ENCODE data around the gene OAF.

OAF gene

DNA sequence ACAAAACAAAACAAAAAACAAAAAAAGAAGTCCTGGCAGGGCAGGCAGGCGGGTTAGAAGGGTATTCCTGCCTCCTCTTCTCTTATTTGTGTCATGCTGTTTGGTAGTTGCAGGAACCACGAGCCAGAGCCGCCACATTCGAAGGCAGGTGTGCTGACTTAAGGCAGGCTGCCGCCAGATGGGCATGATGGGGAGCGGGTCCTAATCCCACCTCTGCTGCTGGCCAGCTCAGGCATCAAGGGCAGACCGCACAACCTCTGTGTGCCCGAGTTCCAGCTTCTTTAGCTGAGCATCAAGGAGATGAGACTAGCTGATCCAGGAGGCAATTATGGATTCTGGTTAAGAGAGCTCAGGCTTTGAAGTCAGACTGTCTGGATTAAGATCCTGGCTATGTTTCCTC is 12.1 kb downstream of the OAF start:
- TF ChIP-seq, protein P1, sequence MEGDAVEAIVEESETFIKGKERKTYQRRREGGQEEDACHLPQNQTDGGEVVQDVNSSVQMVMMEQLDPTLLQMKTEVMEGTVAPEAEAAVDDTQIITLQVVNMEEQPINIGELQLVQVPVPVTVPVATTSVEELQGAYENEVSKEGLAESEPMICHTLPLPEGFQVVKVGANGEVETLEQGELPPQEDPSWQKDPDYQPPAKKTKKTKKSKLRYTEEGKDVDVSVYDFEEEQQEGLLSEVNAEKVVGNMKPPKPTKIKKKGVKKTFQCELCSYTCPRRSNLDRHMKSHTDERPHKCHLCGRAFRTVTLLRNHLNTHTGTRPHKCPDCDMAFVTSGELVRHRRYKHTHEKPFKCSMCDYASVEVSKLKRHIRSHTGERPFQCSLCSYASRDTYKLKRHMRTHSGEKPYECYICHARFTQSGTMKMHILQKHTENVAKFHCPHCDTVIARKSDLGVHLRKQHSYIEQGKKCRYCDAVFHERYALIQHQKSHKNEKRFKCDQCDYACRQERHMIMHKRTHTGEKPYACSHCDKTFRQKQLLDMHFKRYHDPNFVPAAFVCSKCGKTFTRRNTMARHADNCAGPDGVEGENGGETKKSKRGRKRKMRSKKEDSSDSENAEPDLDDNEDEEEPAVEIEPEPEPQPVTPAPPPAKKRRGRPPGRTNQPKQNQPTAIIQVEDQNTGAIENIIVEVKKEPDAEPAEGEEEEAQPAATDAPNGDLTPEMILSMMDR (conservative IDR thresholded peaks at IDR 0.05; ENCODE audit: low read length): no peak
- DNase-seq (ENCODE audit: low read depth): no peak
- H3K4me3 ChIP-seq (ENCODE audit: low read length): no peak overlapping the region

DNA sequence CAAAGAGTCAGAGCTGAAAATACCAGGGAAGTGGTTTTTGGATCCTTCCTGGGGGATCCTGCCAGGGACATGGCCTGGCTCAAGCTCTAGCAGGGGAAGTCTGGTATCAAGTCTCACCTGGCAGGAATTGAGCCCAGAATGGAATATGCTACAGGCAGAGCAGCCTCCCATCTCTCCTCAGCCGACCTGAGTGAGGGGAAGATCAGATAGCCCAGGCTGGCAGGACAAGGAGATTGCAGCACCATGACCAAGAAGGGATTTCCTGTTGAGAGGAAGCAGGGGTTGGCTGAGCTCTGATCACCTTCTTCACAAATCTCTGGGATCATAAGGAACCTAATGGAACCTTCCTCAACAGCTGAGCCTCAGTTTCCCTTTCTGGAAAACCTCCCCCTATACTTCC is 13.0 kb downstream of the OAF start:
- TF ChIP-seq, protein P1 (conservative IDR thresholded peaks at IDR 0.05; ENCODE audit: low read length): no peak
- DNase-seq (ENCODE audit: low read depth): no peak
- no peak overlapping the region for H3K4me3 ChIP-seq (ENCODE audit: low read length)

DNA sequence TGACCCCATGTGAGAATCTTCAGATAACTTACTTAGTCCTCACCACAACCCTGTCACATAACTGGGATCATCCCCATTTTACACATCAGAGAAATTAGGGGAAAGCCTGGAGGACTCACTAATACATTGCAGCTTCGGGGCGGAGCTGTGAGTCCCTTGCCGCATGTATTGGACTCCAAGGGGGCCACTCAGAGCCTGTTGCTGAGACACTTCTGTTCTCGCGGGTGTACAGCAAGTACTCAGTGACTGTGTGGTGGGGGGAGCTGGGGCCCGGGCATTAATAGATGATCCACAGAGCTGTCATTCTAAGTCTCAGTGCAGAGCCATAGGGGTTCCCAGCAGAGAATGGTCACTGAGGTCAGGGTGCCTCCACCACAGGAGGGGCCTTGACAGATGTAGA is 13.5 kb downstream of the OAF start:
- TF ChIP-seq, protein P1 (conservative IDR thresholded peaks at IDR 0.05; ENCODE audit: low read length): no peak
- no peak overlapping the region for H3K4me3 ChIP-seq (ENCODE audit: low read length)
- DNase-seq (ENCODE audit: low read depth): no peak

DNA sequence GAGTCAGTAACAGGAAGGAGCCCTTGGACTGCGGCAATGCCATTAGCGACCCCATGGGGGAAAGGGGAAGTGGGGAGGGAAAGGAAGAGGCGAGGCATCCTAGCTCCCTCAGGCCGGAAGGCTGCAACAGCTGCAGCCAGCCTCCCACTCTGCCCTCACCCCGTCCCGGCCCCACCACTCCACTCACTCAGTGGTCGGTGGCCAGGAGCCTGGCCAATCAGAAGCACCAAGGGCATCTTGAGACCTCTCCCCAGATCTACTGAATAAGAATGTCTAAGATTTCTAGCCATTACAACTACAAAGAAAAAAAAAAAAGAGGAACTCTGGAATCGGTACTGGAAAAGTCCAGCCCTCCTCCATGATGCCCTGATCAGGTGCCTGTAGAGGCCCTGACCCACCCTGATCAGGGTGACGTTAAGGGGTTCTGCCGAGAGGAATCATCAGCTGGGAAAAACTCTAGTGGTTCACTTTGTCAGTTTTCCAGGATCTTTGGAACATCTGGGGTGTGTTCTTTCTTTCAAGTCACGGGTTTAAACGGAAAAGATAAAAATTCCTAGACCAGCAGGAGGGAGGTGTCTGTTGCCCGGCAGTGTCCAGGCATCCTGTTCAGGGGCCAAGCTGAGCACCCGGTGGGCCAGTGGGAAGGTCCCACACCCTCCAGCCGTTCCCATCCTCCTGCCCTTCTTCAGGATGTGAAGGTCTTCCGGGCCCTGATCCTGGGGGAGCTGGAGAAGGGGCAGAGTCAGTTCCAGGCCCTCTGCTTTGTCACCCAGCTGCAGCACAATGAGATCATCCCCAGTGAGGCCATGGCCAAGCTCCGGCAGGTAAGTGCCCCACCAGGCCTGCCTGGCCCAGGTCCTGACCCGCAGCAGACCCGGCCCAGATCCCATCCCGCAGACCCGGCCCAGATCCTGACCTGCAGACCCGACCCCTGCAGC is 14.4 kb downstream of the OAF start:
- no peak overlapping the region for H3K4me3 ChIP-seq (ENCODE audit: low read length)
- TF ChIP-seq, protein P1 (conservative IDR thresholded peaks at IDR 0.05; ENCODE audit: low read length): no peak
- DNase-seq (ENCODE audit: low read depth): no peak

DNA sequence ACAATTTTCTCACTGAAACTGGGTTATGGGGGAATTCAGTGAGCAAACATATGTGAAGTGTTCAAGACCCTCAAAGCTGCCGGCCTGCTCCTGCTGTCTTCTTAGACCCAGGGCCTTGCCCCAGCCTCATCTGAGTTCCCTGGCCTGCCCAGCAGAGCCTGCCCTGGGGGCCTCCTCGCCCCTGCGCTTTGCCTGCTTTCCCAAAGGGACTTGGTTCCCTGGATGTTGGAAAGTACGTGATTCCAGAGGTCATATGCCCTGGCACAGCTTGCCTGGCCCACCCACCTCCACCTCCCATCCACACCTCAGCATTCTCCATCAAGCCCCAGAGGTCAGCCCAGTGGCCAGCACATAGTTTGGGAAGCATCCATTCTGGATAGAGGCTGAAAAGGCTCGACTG is 15.4 kb downstream of the OAF start:
- TF ChIP-seq, protein P1 (conservative IDR thresholded peaks at IDR 0.05; ENCODE audit: low read length): no peak
- no peak overlapping the region for H3K4me3 ChIP-seq (ENCODE audit: low read length)
- no peak for DNase-seq (ENCODE audit: low read depth)

DNA sequence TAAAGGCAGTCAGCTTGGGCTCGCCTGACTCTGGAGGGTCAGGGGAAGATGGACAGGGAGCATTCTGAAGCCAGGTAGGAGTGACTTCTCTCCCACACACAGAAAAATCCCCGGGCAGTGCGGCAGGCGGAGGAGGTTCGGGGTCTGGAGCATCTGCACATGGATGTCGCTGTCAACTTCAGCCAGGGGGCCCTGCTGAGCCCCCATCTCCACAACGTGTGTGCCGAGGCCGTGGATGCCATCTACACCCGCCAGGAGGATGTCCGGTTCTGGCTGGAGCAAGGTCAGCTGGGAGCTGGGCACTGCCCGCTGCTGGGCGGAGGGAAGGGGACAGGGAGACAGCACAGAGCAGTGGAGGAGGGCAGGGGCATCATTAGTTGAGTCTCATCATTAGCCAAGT is 15.9 kb downstream of the OAF start:
- TF ChIP-seq, protein P1 (conservative IDR thresholded peaks at IDR 0.05; ENCODE audit: low read length): no peak
- no peak overlapping the region for H3K4me3 ChIP-seq (ENCODE audit: low read length)
- no peak for DNase-seq (ENCODE audit: low read depth)

DNA sequence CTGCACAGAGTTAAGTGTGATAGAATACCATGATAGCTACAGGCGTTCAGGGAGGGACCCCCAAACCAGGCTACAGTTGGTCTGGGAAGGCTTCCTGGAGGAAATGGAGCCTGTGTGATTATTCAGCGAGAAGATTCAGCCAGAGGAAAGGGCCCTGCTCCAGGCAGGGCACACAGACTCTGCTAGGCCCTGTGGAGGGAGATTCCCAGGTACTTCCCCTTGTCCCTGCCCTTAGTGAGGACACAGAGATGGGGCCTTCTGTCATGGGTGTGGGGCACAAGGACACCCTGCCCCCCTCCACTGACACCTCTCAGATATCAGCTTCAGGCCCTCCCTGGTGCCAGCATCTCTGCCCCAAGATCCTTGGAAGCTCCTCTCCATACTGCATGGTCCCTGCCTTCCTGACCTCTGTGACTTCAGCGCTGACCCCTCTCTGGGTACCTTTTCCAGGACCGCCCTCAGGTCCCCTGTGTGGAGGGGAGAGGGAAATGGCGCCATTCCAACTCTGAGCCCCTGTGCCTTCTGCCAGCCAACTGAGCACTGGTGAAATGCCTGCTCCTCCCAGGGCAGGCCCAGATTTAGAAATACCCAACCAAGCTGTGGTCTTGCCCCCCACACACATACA is 16.5 kb downstream of the OAF start:
- DNase-seq (ENCODE audit: low read depth): no peak
- H3K4me3 ChIP-seq (ENCODE audit: low read length): no peak overlapping the region
- TF ChIP-seq, protein P1 (conservative IDR thresholded peaks at IDR 0.05; ENCODE audit: low read length): no peak

Data from AG10803 (cell line).